ENCODE measurements around the gene GALNT7.

GALNT7 gene

GRCh38 chr4:173252024-173252935, 83.7 kb downstream of the GALNT7 start:
- no peaks in the 10 kb centered on the region for H3K9me3 ChIP-seq (ENCODE audit: severe bottlenecking)
- H3K36me3 ChIP-seq: peaks cover 4% of the 10 kb centered on the region; the same call in 1 of the 2 replicates
- TF ChIP-seq CTCF (IDR thresholded peaks at IDR 0.05; ENCODE audit: low read depth, low read length): no peak
- H3K27me3 ChIP-seq (ENCODE audit: insufficient read depth, low read depth, severe bottlenecking): no peaks in the 10 kb centered on the region
- no peak overlapping the region for H3K4me3 ChIP-seq (ENCODE audit: low read depth, low read length)
- no peak overlapping the region for H3K27ac ChIP-seq
- no peak for DNase-seq

- no peak for DNase-seq
- TF ChIP-seq CTCF (IDR thresholded peaks at IDR 0.05; ENCODE audit: low read depth, low read length): no peak
Measured at GRCh38 chr4:173253561-173253960, 85.0 kb downstream of the GALNT7 start.

GRCh38 chr4:173254646-173255045, 86.0 kb downstream of the GALNT7 start:
- H3K27ac ChIP-seq: no peak overlapping the region
- DNase-seq: no peak

More at GRCh38 chr4:173253561-173253960, 85.0 kb downstream of the GALNT7 start:
- H3K4me3 ChIP-seq (ENCODE audit: low read depth, low read length): no peak overlapping the region
- peaks cover 4% of the 10 kb centered on the region; the same call in 1 of the 2 replicates for H3K36me3 ChIP-seq
- H3K27me3 ChIP-seq (ENCODE audit: insufficient read depth, low read depth, severe bottlenecking): no peaks in the 10 kb centered on the region
- H3K27ac ChIP-seq: no peak overlapping the region
- no peaks in the 10 kb centered on the region for H3K9me3 ChIP-seq (ENCODE audit: severe bottlenecking)

GRCh38 chr4:173256825-173257224, 88.2 kb downstream of the GALNT7 start:
- Histone ChIP-seq H3K36me3 (peaks cover 4% of the 10 kb centered on the region; the same call in 1 of the 2 replicates), H3K27ac (no peak overlapping the region), H3K27me3 (ENCODE audit: insufficient read depth, low read depth, severe bottlenecking) (no peaks in the 10 kb centered on the region), H3K4me3 (ENCODE audit: low read depth, low read length) (no peak overlapping the region), H3K9me3 (ENCODE audit: severe bottlenecking) (no peaks in the 10 kb centered on the region)
- no peak for TF ChIP-seq CTCF (IDR thresholded peaks at IDR 0.05; ENCODE audit: low read depth, low read length)
- DNase-seq: no peak

More at GRCh38 chr4:173254646-173255045, 86.0 kb downstream of the GALNT7 start:
- Histone ChIP-seq H3K27me3 (ENCODE audit: insufficient read depth, low read depth, severe bottlenecking) (no peaks in the 10 kb centered on the region), H3K9me3 (ENCODE audit: severe bottlenecking) (no peaks in the 10 kb centered on the region), H3K36me3 (peaks cover 4% of the 10 kb centered on the region; the same call in 1 of the 2 replicates), H3K4me3 (ENCODE audit: low read depth, low read length) (no peak overlapping the region)
- no peak for TF ChIP-seq CTCF (IDR thresholded peaks at IDR 0.05; ENCODE audit: low read depth, low read length)

- H3K27me3 ChIP-seq (ENCODE audit: insufficient read depth, low read depth, severe bottlenecking): no peaks in the 10 kb centered on the region
- H3K4me3 ChIP-seq (ENCODE audit: low read depth, low read length): no peak overlapping the region
- peak; percentile 82 for DNase-seq
- H3K36me3 ChIP-seq: no peaks in the 10 kb centered on the region
- no peaks in the 10 kb centered on the region for H3K9me3 ChIP-seq (ENCODE audit: severe bottlenecking)
- H3K27ac ChIP-seq: no peak overlapping the region
- TF ChIP-seq CTCF (IDR thresholded peaks at IDR 0.05; ENCODE audit: low read depth, low read length): peak; percentile 90
Measured at GRCh38 chr4:173257732-173258717, 89.4 kb downstream of the GALNT7 start.
